HG02678 (cell line): Measurements from ENCODE around the gene PANK1.

ENCODE experiments used
- ATAC-seq: cut with Tn5 transposase; IDR thresholded peaks from one replicate; pipeline ENCODE4 v1.9.1; 2021; ENCODE audit warnings: mild to moderate bottlenecking, moderate library complexity; ENCODE audit not compliant: unreplicated experiment

PANK1 gene

GRCh38 chr10:89652806-89653370 lies 7.8 kb upstream of the PANK1 start:
- ATAC-seq = peak; percentile 4

- ATAC-seq = peak; percentile 57
These were observed 7.0 kb upstream of the PANK1 start for GRCh38 chr10:89651916-89652573.

GRCh38 chr10:89651205-89651915 lies 6.3 kb upstream of the PANK1 start:
- no peak for ATAC-seq

- ATAC-seq = no peak
These were observed 4.0 kb upstream of the PANK1 start for GRCh38 chr10:89649051-89649450.

- no peak for ATAC-seq
These were observed 3.0 kb upstream of the PANK1 start for GRCh38 chr10:89648074-89648473.

GRCh38 chr10:89646889-89647657 lies 2.0 kb upstream of the PANK1 start:
- ATAC-seq = no peak

GRCh38 chr10:89645742-89646172 lies 715 bp upstream of the PANK1 start:
- ATAC-seq = no peak

GRCh38 chr10:89644691-89644966 lies 413 bp downstream of the PANK1 start:
- peak; percentile 31 for ATAC-seq

- ATAC-seq = peak; percentile 88
These were observed 991 bp downstream of the PANK1 start for GRCh38 chr10:89643812-89644690.

GRCh38 chr10:89643431-89643811 lies 1.6 kb downstream of the PANK1 start:
- no peak for ATAC-seq

- ATAC-seq = no peak
These were observed 2.8 kb downstream of the PANK1 start for GRCh38 chr10:89642193-89642592.

- ATAC-seq = no peak
These were observed 4.8 kb downstream of the PANK1 start for GRCh38 chr10:89640241-89640640.

- ATAC-seq = no peak
These were observed 5.7 kb downstream of the PANK1 start for GRCh38 chr10:89639326-89639725.

GRCh38 chr10:89637113-89637512 lies 7.9 kb downstream of the PANK1 start:
- ATAC-seq = no peak

GRCh38 chr10:89634637-89635036 lies 10.4 kb downstream of the PANK1 start:
- ATAC-seq = no peak

- no peak for ATAC-seq
These were observed 11.6 kb downstream of the PANK1 start for GRCh38 chr10:89633484-89633883.

- no peak for ATAC-seq
These were observed 12.2 kb downstream of the PANK1 start for GRCh38 chr10:89632824-89633223.

- ATAC-seq = no peak
These were observed 17.2 kb downstream of the PANK1 start for GRCh38 chr10:89627830-89628229.

GRCh38 chr10:89625041-89625765 lies 19.8 kb downstream of the PANK1 start:
- no peak for ATAC-seq

GRCh38 chr10:89624020-89624419 lies 21.0 kb downstream of the PANK1 start:
- no peak for ATAC-seq
